Measurements from ENCODE around the gene PSMC6.
A peak's percentile ranks its signal among the peaks of the same experiment; 100 is the strongest.

Gene PSMC6

DNA sequence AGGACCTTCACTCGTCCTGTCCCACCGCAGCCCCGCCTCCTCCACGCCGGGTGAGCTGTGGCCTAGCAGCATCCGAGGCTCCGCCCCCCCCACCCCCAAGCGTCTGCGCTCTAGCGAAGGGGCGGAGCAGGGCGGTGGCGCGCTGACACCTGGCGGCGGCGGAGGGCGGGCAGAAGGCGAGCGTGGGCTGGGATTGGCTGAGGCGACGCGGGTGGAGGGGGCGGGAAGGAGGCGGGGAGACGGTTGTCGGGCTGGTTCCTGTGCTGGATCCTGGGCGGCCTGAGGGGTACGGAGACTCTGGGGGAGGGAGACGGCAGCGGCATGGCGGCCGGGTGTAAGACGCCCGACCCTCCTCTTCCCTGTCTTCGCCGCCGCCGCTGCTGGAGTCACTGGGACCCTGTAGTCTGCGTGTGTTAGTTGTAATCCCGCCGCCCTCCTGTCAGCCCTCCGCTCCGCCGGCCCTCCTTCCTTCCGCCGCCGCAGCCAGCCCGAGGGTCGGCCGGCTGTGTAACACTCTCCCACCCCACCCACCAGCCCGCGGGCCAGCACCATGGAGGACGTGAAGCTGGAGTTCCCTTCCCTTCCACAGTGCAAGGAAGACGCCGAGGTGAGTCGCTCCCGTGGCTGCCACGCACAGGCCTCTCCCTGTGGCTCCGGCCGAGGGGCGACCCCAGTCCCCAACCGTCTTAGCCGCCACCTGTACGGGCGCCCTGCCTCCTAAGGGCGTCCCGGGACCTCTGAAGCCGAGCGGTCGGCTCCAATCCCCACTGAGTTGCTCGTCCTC, 23.1 kb downstream of the PSMC6 start, which contains the start of gene STYX:
TSS of gene STYX (plus strand) at position 242 of the 784 bp plus-strand sequence. CDS start at position 551, 309 bp downstream.
- peak; percentile 99 for DNase-seq (ENCODE audit: low read depth)
- peak within 1 kb of the TSS; percentile 92 for H3K4me3 ChIP-seq (ENCODE audit: low read length)
- TF ChIP-seq, protein P1, sequence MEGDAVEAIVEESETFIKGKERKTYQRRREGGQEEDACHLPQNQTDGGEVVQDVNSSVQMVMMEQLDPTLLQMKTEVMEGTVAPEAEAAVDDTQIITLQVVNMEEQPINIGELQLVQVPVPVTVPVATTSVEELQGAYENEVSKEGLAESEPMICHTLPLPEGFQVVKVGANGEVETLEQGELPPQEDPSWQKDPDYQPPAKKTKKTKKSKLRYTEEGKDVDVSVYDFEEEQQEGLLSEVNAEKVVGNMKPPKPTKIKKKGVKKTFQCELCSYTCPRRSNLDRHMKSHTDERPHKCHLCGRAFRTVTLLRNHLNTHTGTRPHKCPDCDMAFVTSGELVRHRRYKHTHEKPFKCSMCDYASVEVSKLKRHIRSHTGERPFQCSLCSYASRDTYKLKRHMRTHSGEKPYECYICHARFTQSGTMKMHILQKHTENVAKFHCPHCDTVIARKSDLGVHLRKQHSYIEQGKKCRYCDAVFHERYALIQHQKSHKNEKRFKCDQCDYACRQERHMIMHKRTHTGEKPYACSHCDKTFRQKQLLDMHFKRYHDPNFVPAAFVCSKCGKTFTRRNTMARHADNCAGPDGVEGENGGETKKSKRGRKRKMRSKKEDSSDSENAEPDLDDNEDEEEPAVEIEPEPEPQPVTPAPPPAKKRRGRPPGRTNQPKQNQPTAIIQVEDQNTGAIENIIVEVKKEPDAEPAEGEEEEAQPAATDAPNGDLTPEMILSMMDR (IDR thresholded peaks at IDR 0.05; ENCODE audit: insufficient read depth, low read depth, low read length, missing control alignments), result no peak

DNA sequence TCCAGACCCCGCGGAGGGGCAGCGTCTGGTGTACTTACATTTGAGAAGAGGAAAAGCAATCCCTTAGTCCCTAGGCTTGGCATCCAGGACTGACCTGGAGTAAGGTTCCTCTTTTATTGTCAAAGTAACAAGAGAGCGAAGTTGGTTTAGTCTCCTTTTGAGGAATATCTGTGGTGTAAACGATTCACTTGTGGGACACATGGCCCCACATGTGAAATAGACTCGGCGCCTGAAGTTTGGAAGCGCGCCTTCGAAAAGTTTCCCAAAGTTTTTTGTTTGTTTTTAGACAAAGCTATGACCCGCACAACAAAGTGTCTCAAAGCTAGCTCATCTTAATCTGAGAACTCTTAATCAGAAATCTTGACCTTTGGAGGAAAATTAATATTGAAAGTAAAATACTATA, 23.7 kb downstream of the PSMC6 start:
- peak; percentile 29 for DNase-seq (ENCODE audit: low read depth)
- TF ChIP-seq, protein P1 (IDR thresholded peaks at IDR 0.05; ENCODE audit: insufficient read depth, low read depth, low read length, missing control alignments), result no peak
- peak overlapping the region; percentile 92 for H3K4me3 ChIP-seq (ENCODE audit: low read length)

DNA sequence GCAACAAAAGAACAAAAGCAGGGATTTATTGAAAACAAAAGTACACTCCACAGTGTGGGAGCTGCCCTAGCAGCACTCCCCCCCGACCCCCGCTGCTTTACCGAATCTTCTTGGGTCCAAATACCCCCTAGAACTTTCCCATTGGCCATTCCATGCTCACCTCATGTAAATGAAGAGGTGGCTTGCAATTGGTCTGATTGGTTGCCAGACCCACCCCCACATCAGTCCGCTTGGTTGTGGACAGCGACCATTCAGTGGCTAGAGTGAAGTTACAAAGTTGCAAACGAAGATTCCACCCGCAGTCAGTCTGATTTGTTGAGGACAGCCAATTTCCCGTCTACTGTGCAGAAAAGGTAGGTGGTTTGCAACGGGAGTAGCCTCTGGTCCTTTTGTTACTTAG, 26.8 kb downstream of the PSMC6 start:
- no peak for DNase-seq (ENCODE audit: low read depth)

DNA sequence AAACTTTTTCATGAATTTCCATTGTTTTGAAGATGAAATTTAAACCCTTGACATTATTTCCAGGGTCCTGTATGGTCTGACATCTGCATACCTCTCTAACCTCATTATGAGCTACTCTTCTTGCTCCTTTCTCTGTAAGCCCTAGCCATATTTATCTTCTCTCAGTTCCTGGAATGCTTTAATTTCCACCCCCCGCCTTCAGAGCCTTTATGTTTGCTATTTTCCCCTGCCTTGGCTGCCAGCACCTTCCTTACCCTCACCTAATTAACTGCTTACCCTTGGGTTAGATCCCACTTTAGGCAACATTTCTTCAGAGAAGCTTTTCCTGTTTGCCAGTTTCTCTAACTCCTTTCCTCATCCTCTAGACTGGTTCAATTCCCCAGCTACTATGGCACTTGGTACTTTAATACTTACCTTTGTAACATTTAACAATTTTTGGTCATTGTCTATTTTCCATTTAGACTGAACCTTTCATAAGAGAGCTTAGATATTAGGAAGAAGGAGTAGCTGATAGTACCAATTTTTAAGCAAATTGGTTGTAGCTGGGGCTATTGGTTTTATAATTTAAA, 29.0 kb downstream of the PSMC6 start:
- no peak for DNase-seq (ENCODE audit: low read depth)
- TF ChIP-seq, protein P1 (IDR thresholded peaks at IDR 0.05; ENCODE audit: insufficient read depth, low read depth, low read length, missing control alignments), result no peak

More for the DNA sequence above, 26.8 kb downstream of the PSMC6 start:
- TF ChIP-seq, protein P1 (IDR thresholded peaks at IDR 0.05; ENCODE audit: insufficient read depth, low read depth, low read length, missing control alignments), result no peak
- H3K4me3 ChIP-seq (ENCODE audit: low read length), result no peak overlapping the region

DNA sequence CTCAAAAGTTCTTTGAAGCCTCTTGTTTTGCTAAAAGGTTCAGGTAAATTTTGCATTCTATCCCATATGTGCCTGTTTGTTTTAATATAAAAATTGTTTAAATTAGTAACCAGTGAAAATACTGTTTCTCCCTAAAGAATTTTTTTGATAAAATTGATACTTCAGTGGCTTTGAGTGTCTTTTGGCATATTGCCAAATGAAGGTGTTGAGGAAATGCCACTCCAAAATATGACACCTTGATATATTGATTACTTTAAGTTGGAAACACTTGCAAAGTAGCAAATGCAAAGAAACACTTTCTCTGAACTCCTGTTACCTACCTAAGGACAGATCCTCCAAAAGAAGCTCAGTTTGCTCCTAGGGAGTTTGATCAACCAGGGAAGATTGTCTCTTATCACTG, 31.4 kb downstream of the PSMC6 start:
- H3K4me3 ChIP-seq (ENCODE audit: low read length), result no peak overlapping the region
- DNase-seq (ENCODE audit: low read depth), result no peak
- TF ChIP-seq, protein P1 (IDR thresholded peaks at IDR 0.05; ENCODE audit: insufficient read depth, low read depth, low read length, missing control alignments), result no peak

More for the DNA sequence above, 29.0 kb downstream of the PSMC6 start:
- H3K4me3 ChIP-seq (ENCODE audit: low read length), result no peak overlapping the region

DNA sequence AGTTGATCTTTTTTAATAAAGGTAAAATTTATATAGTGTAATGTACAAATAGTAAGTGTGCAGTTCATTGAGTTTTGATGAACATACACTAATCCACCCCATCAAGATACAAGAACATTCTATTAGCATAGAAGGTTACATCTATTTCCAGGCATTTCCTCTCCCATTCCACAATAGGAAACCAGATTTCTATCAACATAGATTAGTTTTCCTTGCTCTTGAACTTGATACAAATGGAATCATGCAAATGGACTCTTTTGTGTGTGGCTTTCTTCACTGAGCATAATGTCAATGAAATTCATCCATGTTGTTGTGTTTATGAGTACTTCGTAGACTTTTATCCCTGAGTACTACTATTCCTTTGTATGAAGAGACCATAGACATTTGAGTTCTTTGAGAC, 33.8 kb downstream of the PSMC6 start:
- no peak for DNase-seq (ENCODE audit: low read depth)
- H3K4me3 ChIP-seq (ENCODE audit: low read length), result no peak overlapping the region
- TF ChIP-seq, protein P1 (IDR thresholded peaks at IDR 0.05; ENCODE audit: insufficient read depth, low read depth, low read length, missing control alignments), result no peak

Data from epithelial cell of esophagus (primary cell).